HEK293T (cell line): Measurements from ENCODE around the gene ADD1.

Experiments
- CTCF ChIA-PET: fragments of 350-600 bp; formaldehyde crosslinking; extraction: SDS; loops from one replicate; lab custom pipeline; 2021; ENCODE audit warnings: antibody characterized with exemption, inconsistent platforms; lab: Yijun Ruan, JAX
- POLR2A ChIA-PET: fragments of 350-600 bp; formaldehyde crosslinking; extraction: SDS; loops from one replicate; lab custom pipeline; 2020; ENCODE audit warnings: antibody characterized with exemption, inconsistent platforms; lab: Yijun Ruan, JAX
- DNase-seq: peaks from one replicate; pipeline ENCODE4 v3.0.0; 2012; ENCODE audit warnings: mixed read lengths; ENCODE audit errors: extremely low spot score
- ARNT ChIP-seq: fragments of 450-650 bp; IDR thresholded peaks from 2 replicates; pipeline ENCODE4 v1.6.1; 2017; ENCODE audit warnings: mild to moderate bottlenecking
- BHLHE40 ChIP-seq: fragments of 450-650 bp; IDR thresholded peaks from 2 replicates; pipeline ENCODE4 v1.6.1; 2016; ENCODE audit warnings: mild to moderate bottlenecking, moderate library complexity, borderline replicate concordance
- CTBP1 ChIP-seq: fragments of 450-650 bp; IDR thresholded peaks from 2 replicates; pipeline ENCODE4 v1.6.1; 2016; ENCODE audit warnings: borderline replicate concordance
- ELF4 ChIP-seq: fragments of 450-650 bp; IDR thresholded peaks from 2 replicates; pipeline ENCODE4 v1.6.1; 2017; ENCODE audit warnings: antibody characterized with exemption
- FOXA1 ChIP-seq: fragments of 450-650 bp; IDR thresholded peaks from 2 replicates; pipeline ENCODE4 v1.6.1; 2016; ENCODE audit warnings: mild to moderate bottlenecking
- FOXK2 ChIP-seq: fragments of 450-650 bp; IDR thresholded peaks from 2 replicates; pipeline ENCODE4 v1.6.1; 2016; ENCODE audit warnings: mild to moderate bottlenecking
- FOXM1 ChIP-seq: fragments of 450-650 bp; IDR thresholded peaks from 2 replicates; pipeline ENCODE4 v1.6.1; 2017; ENCODE audit warnings: mild to moderate bottlenecking, borderline replicate concordance
- HDGF ChIP-seq: fragments of 450-650 bp; IDR thresholded peaks from 2 replicates; pipeline ENCODE4 v1.6.1; 2017; ENCODE audit warnings: antibody characterized with exemption, borderline replicate concordance
- L3MBTL2 ChIP-seq: fragments of 450-650 bp; conservative IDR thresholded peaks from 2 replicates; pipeline ENCODE4 v1.6.1; 2016; ENCODE audit warnings: mild to moderate bottlenecking
- LEF1 ChIP-seq: fragments of 450-650 bp; IDR thresholded peaks from 2 replicates; pipeline ENCODE4 v1.6.1; 2017; ENCODE audit warnings: mild to moderate bottlenecking, borderline replicate concordance
- NFRKB ChIP-seq: fragments of 450-650 bp; IDR thresholded peaks from 2 replicates; pipeline ENCODE4 v1.6.1; 2016; ENCODE audit warnings: mild to moderate bottlenecking, moderate library complexity
- SP1 ChIP-seq: fragments of 450-650 bp; IDR thresholded peaks from 2 replicates; pipeline ENCODE4 v1.6.1; 2017
- SUZ12 ChIP-seq: fragments of 450-650 bp; IDR thresholded peaks from 2 replicates; pipeline ENCODE4 v1.6.1; 2016; ENCODE audit warnings: mild to moderate bottlenecking
- TARDBP ChIP-seq: fragments of 450-650 bp; IDR thresholded peaks from 2 replicates; pipeline ENCODE4 v1.6.1; 2016
- ZNF384 ChIP-seq: fragments of 450-650 bp; IDR thresholded peaks from 2 replicates; pipeline ENCODE4 v1.6.1; 2016
- TF ChIP-seq, protein P1 (sequence below): fragments of 450-650 bp; IDR thresholded peaks from 2 replicates; pipeline ENCODE4 v1.6.1; 2016

The ADD1 gene

DNA sequence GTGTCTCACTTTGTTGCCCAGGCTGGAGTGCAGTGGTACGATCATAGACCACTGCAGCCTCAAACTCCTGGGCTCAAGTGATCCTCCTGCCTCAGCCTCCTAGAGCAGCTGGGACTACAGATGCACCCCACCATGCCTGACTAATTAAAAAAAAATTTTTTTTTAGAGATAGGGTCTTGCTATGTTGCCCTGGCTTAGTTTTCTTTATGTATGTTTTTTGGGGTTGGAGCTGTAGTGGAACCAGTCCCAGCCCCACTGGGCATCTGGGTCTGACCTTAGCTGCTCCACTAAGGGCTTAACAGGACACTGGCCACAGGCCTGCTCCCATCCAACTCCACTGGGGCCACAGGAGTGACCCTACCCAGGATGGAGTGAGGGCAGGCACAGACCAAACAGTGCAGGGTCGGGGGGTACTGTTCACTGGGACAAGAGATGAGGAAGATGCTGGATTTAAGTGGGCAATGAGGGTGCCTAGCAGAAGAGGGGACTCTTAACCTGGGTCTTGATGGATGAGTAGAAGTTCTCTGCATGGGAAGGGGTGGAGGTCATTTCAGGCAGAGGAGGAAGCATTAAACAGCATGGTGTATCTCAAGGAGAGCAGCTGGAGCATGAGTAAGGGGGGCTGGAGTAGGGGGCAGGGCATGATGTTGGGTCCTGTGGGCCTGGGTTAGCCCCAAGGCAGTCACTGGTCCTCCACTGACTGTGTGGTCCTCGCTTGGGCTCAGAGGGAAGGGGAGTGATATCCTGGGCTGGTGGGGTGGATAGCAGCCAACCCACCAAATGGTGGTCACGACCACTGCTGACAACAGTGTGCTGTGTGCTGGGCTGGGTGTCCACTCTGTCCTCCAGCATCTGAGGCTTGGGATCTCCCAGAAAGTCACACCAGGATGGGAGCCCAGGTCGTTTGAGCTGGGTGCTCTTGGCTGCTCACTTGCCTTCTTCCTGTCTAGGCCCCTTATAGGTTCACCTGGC lies 24.1 kb upstream of the ADD1 start:
- ChIA-PET POLR2A (interaction anchor here (0.7 to 1.8 kb wide), 9 partner anchors 13 to 63 kb away, joined by 3 to 8 read pairs (median 4); partner anchors contain the start of gene TNIP2), CTCF (no interaction called here)
- TF ChIP-seq ELF4 (no peak), FOXA1 (no peak), FOXK2 (no peak), ARNT (no peak), CTBP1 (no peak), LEF1 (no peak), FOXM1 (no peak), NFRKB (no peak), BHLHE40 (no peak), ZNF384 (no peak), L3MBTL2 (no peak), TARDBP (no peak), SP1 (no peak), SUZ12 (no peak), HDGF (no peak)
- TF ChIP-seq, protein P1, sequence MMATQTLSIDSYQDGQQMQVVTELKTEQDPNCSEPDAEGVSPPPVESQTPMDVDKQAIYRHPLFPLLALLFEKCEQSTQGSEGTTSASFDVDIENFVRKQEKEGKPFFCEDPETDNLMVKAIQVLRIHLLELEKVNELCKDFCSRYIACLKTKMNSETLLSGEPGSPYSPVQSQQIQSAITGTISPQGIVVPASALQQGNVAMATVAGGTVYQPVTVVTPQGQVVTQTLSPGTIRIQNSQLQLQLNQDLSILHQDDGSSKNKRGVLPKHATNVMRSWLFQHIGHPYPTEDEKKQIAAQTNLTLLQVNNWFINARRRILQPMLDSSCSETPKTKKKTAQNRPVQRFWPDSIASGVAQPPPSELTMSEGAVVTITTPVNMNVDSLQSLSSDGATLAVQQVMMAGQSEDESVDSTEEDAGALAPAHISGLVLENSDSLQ: no peak
- no peak for DNase-seq

DNA sequence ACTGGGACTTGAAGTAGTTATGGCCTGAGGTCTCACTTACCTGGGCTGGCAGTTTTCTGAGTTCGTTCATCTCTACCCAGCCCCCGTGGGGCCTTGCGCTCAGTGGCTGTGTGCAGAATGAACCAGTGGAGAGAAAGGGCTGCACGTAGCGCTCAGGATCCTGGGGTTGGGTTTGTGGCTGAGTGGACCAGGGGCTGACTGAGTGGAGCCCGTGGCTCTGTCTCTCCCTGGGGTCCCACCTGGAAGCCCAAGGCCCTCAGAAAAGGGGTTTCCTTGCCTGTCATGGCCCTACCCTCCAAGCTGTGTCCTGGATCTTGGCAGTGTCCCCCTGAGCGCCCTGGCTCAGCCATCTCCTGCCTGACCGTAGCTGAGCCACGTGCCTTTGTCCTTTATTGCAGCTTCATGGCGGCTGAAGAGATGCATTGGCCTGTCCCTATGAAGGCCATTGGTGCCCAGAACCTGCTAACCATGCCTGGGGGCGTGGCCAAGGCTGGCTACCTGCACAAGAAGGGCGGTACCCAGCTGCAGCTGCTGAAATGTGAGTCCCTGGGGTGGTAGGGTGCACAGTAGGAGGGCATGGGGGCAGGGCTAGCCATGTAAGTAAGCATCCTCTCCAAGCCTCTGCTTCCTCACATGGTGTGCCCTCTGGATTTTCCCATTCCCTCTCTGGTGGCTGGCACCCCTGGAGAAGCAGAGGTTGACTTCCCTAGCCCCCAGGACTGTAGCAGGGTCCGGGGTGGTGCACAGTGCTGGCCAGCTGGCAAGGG lies 23.2 kb upstream of the ADD1 start:
- ChIA-PET CTCF (no interaction called here), POLR2A (no interaction called here)
- TF ChIP-seq ARNT (no peak), FOXK2 (no peak)
- no peak for DNase-seq

DNA sequence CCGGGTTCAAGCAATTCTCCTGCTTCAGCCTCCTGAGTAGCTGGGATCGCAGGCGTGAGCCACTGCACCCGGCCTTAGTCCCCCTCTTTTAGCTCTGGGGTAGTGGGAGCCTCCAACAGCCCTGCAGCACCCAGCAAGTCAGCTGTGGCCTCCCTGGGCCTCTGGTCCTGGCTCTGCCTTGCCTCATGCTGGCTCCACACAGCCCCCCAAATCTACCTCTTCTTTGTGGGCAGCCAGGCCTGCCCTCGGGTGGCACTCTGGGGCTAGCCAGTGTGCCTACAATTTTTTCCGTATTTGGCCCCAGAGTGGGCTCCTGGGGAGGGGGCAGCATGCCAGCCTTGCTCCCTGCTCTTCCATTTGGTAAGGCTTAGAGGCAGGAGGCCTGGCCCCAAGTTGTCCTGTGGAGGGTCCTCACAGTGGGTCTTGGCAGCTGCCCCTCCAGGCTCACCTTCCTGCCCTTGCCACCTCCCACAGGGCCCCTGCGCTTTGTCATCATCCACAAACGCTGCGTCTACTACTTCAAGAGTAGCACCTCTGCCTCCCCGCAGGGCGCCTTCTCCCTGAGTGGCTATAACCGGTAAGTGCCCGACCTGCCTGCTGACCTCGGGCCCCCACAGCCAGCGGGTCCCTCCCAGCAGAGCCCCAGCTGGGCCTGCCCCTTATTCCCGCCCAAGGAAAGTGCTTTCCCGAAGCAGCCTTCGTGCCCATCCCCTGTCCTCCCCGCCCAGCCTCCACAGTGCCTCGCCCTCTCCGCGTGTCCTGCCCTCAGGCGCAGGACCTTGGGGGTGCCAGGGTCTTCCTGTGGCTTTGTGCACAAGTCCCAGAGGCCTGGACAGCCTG lies 21.0 kb upstream of the ADD1 start:
- CTCF ChIA-PET: no interaction called here
- TF ChIP-seq HDGF (no peak), TARDBP (no peak)
- DNase-seq: no peak
- POLR2A ChIA-PET: no interaction called here

DNA sequence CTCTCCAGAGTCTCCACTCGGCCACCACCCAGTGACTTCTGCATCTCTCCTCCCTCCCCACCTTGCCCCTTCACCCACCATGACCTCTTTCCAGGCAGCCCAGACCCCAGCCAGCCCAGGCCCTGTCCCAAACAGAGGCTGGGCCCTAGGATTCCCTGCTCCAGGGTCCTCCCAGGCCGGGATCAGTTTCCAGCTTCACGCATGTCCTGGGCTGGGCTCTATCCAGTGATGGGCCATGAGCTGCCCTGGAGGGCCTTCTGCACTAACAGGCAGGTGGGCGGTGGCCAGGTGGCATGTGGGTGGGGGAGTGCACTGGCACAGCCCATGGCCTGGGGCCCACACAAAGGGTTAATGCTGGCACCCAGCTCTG lies 20.4 kb upstream of the ADD1 start:
- no peak for TF ChIP-seq NFRKB
- no peak for TF ChIP-seq BHLHE40
- TF ChIP-seq ELF4: no peak
- no peak for TF ChIP-seq TARDBP
- TF ChIP-seq FOXK2: no peak
- no peak for TF ChIP-seq CTBP1
- no peak for TF ChIP-seq SUZ12
- TF ChIP-seq ZNF384: no peak
- no peak for TF ChIP-seq ARNT
- no peak for TF ChIP-seq FOXM1
- CTCF ChIA-PET: no interaction called here
- POLR2A ChIA-PET: no interaction called here
- no peak for DNase-seq

DNA sequence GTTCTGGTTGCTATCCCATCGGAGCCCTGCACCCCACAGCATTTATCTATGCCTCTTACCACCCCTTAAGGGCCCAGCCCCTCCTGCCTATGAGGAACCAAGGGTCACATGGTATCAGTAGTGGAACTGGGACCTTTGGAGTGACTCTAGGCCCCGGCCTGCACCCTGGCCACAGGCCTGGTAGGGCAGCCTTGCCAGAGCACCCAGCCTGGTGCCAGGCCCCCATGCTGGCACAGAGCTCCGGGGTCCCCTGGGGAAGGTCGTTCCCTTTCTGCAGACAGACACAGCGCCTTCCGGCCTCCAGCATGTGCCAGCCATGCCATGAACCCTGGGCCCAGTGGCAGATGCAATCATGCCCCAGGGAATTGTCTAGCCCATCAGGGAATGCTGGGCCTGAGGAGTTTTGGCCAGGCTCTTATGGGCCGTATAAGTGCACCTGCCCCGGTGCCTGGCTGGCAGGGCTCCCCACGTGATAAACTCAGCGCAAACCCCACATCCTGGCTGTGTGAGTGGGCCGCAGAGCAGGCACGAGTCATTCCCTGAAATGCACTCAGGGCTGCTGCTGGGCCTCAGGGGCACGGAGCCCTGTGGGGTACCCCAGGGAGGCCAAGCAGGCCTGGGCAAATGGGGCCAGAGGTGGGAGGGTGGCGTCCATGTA lies 19.8 kb upstream of the ADD1 start:
- ChIA-PET CTCF (no interaction called here), POLR2A (no interaction called here)
- DNase-seq: no peak
- TF ChIP-seq, protein P1: no peak
- no peak for TF ChIP-seq FOXM1
- TF ChIP-seq LEF1: no peak
- no peak for TF ChIP-seq SUZ12
- TF ChIP-seq HDGF: no peak
- no peak for TF ChIP-seq ZNF384
- TF ChIP-seq FOXA1: no peak
- TF ChIP-seq CTBP1: no peak
- no peak for TF ChIP-seq TARDBP

DNA sequence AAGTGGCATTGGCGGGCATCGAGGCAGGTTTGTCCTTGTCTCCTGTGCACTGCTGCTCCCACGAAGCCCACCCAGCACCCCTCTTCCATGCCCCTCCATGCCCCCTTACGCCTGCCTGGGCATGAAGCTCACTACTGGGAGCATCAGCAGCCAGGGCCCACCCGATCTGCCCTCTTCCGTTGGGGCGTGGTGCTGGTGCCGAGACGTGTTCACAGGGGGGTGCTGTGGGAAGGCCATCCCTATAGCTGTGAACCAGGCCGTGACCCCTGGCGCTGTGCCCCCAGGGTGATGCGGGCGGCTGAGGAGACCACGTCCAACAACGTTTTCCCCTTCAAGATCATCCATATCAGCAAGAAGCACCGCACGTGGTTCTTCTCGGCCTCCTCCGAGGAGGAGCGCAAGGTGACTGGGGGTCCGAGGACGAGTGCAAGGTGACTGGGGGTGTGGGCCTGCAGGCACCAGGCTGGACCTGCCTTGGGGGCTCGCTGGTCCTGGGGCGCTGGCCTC lies 19.3 kb upstream of the ADD1 start:
- CTCF ChIA-PET: no interaction called here
- DNase-seq: no peak
- POLR2A ChIA-PET: no interaction called here
- no peak for TF ChIP-seq SUZ12
- no peak for TF ChIP-seq ELF4
- TF ChIP-seq LEF1: no peak
- TF ChIP-seq, protein P1: no peak
- no peak for TF ChIP-seq FOXK2
